Endodermal cell (in vitro differentiated cells): ENCODE results near the gene RUNX1. TPM values are rescaled to one million over a fixed set of nuclear protein-coding genes. Genes with fewer than 3 reads are reported as not detected.

ENCODE experiments used
- DNase-seq: peaks from one replicate; pipeline ENCODE4 v3.0.0-alpha.2; 2017
- H3K27ac ChIP-seq: 2 replicates; pipeline ENCODE4 v1.5.1; 2013; ENCODE audit warnings: mild to moderate bottlenecking, low read depth, low read length, moderate library complexity
- H3K27me3 ChIP-seq: 2 replicates; pipeline ENCODE4 v1.6.1; 2013; ENCODE audit warnings: mild to moderate bottlenecking, low read length, moderate library complexity; ENCODE audit not compliant: insufficient read depth, control insufficient read depth, poor library complexity, severe bottlenecking
- H3K36me3 ChIP-seq: 2 replicates; pipeline ENCODE4 v1.7.0; 2013; ENCODE audit warnings: mild to moderate bottlenecking, low read length, moderate library complexity; ENCODE audit not compliant: control insufficient read depth, insufficient read depth
- H3K4me1 ChIP-seq: one replicate; pipeline ENCODE4 v1.7.0; 2013; ENCODE audit warnings: low read length; ENCODE audit not compliant: control insufficient read depth, insufficient read depth
- H3K4me3 ChIP-seq: 2 replicates; pipeline ENCODE4 v1.5.1; 2013; ENCODE audit warnings: mild to moderate bottlenecking, low read length, moderate library complexity
- H3K9ac ChIP-seq: 2 replicates; pipeline ENCODE4 v1.6.1; 2013; ENCODE audit warnings: mild to moderate bottlenecking, low read length, moderate library complexity; ENCODE audit not compliant: poor library complexity, severe bottlenecking; ENCODE audit errors: extremely low read depth
- H3K9me3 ChIP-seq: 2 replicates; pipeline ENCODE4 v1.6.1; 2013; ENCODE audit warnings: mild to moderate bottlenecking, low read length, moderate library complexity; ENCODE audit not compliant: control insufficient read depth
- H3K27ac Mint-ChIP-seq: 2 replicates; pipeline ENCODE4 v1.8.0; 2020; ENCODE audit warnings: mixed read lengths
- H3K27me3 Mint-ChIP-seq: 2 replicates; pipeline ENCODE4 v1.8.0; 2021; ENCODE audit warnings: mild to moderate bottlenecking, mixed read lengths; ENCODE audit not compliant: insufficient read depth
- H3K36me3 Mint-ChIP-seq: 2 replicates; pipeline ENCODE4 v1.8.0; 2020; ENCODE audit warnings: low read depth, mixed read lengths
- H3K4me1 Mint-ChIP-seq: 2 replicates; pipeline ENCODE4 v1.8.0; 2020; ENCODE audit warnings: mixed read lengths
- H3K4me3 Mint-ChIP-seq: 2 replicates; pipeline ENCODE4 v1.8.0; 2020; ENCODE audit warnings: mild to moderate bottlenecking, moderate library complexity, mixed read lengths
- H3K9me3 Mint-ChIP-seq: 2 replicates; pipeline ENCODE4 v1.8.0; 2020; ENCODE audit warnings: mild to moderate bottlenecking, mixed read lengths
- WGBS, 2 experiments: methylation state at CpG; one replicate each; pipeline versions ENCODE4 v1.1.5 to v1.1.7; 2013; ENCODE audit warnings: missing lambda C conversion rate in 2 of 2, mixed read lengths in 1 of 2; ENCODE audit not compliant: insufficient coverage in 1 of 2, insufficient read length in 1 of 2; 5-methylcytosine and 5-hydroxymethylcytosine counted together
- total RNA-seq, 2 donors: library from RNA; stranded (reverse); fragmentation: NEBNext Ultra II Directional in 1 of 2; extraction: Animal tissue kit (Norgen Biotek cat#: 25700) in 1 of 2; gene quantifications; 2 replicates in 1 of 2; 3 replicates in 1 of 2; pipeline ENCODE4 v1.2.1, GENCODE V29; 2021
- TF ChIP-seq, protein P1 (sequence below): fragments of 200-600 bp; sonication (generic); conservative IDR thresholded peaks from 2 replicates; pipeline ENCODE4 v1.5.0; 2021; ENCODE audit warnings: antibody characterized with exemption, mild to moderate bottlenecking

Gene RUNX1
- total RNA-seq, 2 donors from 2014 or later = 0.31 to 2.8 TPM

DNA sequence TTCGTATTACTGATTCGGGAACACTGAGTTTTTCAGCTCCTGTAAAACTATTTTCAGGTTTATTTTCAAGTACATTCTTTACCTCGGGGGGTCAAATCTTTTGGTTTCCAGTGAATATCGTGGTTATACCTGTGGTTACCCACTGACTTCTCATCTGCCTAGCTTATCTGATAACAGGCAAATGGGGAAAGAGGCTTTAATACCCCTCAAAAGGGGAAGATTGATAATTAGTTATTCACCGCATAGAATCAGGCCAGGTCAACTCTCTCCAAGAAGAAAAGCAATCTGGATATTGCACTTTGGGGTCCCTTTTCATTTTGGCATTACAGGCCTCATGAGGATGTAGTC, 23.0 kb downstream of the RUNX1 start:
- 91 to 95% methylated on average over 4 to 5 of the region's 5 CpGs for WGBS, 2 experiments

DNA sequence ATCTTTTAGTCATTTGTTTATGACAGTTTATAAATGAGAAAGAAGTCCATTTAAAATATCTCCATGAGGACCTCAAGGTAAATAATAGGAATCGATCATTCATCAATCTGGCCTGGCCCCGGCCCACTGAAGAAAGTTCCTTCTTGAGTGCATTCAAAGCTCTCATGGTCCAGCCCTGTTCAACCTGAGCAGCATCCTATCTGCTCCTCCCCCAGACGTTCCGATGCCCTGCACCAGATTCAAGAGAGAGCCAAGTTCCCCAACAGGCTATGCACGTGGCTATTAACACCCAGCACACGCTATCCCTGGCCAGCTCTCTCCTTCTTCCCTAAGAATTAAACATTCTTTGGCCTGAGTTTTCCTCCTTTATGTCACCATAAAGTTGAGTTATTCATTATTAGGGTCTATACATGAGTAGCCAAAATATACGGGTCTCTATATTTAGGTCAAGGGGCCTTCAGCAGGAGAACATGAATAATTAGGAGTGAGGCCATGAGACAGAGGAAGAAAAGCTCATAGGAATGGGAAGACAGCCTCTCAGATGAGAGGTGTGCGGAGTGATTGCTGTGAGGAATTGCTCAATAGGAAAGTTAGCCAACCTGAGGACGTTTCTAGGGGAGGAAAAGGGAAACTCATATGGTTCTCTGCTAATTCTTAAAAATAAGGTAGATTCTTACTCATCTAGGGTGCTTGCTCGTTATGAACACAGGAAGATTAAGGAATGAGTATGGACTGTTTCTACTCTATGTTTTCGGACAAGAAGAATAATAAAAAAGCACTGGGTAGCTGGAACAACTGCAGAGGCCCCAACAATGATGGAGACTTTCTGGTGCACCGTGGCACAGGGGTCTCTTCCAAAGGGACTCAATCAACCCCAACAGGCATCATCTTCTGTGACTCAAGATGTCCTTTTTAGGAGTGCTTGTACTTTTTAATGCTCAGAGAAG, 23.6 kb downstream of the RUNX1 start:
- Histone ChIP-seq H3K9me3 (no peaks in the 10 kb centered on the region), H3K27ac (no peak overlapping the region), H3K4me3 (no peak overlapping the region), H3K9ac (no peak overlapping the region), H3K27me3 (peaks cover 36% of the 10 kb centered on the region), H3K36me3 (no peaks in the 10 kb centered on the region), H3K4me1 (no peaks in the 10 kb centered on the region)
- peaks cover 26% of the 10 kb centered on the region for H3K4me1 Mint-ChIP-seq
- no peaks in the 10 kb centered on the region for H3K36me3 Mint-ChIP-seq
- no peaks in the 10 kb centered on the region for H3K9me3 Mint-ChIP-seq
- TF ChIP-seq, protein P1, sequence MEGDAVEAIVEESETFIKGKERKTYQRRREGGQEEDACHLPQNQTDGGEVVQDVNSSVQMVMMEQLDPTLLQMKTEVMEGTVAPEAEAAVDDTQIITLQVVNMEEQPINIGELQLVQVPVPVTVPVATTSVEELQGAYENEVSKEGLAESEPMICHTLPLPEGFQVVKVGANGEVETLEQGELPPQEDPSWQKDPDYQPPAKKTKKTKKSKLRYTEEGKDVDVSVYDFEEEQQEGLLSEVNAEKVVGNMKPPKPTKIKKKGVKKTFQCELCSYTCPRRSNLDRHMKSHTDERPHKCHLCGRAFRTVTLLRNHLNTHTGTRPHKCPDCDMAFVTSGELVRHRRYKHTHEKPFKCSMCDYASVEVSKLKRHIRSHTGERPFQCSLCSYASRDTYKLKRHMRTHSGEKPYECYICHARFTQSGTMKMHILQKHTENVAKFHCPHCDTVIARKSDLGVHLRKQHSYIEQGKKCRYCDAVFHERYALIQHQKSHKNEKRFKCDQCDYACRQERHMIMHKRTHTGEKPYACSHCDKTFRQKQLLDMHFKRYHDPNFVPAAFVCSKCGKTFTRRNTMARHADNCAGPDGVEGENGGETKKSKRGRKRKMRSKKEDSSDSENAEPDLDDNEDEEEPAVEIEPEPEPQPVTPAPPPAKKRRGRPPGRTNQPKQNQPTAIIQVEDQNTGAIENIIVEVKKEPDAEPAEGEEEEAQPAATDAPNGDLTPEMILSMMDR = no peak
- WGBS, 2 experiments = 90 to 92% methylated on average over 6 to 12 of the region's 12 CpGs
- DNase-seq = peak; percentile 16
- H3K27ac Mint-ChIP-seq = no peak overlapping the region
- no peak overlapping the region for H3K4me3 Mint-ChIP-seq
- peaks cover 34% of the 10 kb centered on the region for H3K27me3 Mint-ChIP-seq

More for the DNA sequence above, 23.0 kb downstream of the RUNX1 start:
- H3K9ac ChIP-seq = no peak overlapping the region
- Mint-ChIP-seq H3K4me3 (peak overlapping the region; percentile 58), H3K27ac (no peak overlapping the region), H3K27me3 (peaks cover 34% of the 10 kb centered on the region), H3K36me3 (no peaks in the 10 kb centered on the region), H3K9me3 (no peaks in the 10 kb centered on the region), H3K4me1 (peaks cover 26% of the 10 kb centered on the region)
- H3K9me3 ChIP-seq = no peaks in the 10 kb centered on the region
- H3K4me1 ChIP-seq = no peaks in the 10 kb centered on the region
- no peaks in the 10 kb centered on the region for H3K36me3 ChIP-seq
- TF ChIP-seq, protein P1 = no peak
- peak; percentile 10 for DNase-seq
- no peak overlapping the region for H3K4me3 ChIP-seq
- peaks cover 36% of the 10 kb centered on the region for H3K27me3 ChIP-seq
- no peak overlapping the region for H3K27ac ChIP-seq

DNA sequence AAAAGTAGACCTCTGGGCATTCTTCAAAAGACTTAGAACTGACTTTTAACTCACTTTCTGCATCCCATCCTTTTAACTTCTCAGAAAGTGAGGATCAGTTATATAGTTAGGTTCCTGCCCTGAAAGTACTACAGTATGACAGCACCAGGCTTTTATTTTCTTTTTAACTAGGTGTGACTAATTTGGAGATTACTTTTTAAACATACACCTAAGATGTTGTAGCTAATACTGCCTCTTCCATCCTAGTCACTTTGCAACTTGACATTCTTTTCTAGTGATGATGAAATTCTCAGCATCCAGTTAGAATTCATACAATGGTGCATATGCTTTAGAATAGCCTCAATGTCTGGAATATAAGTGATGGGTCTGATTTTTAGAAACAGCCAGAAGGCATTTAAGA, 24.6 kb downstream of the RUNX1 start:
- no peak for DNase-seq
- no peaks in the 10 kb centered on the region for H3K9me3 Mint-ChIP-seq

More for the DNA sequence above, 24.6 kb downstream of the RUNX1 start:
- Histone ChIP-seq H3K4me1 (no peaks in the 10 kb centered on the region), H3K36me3 (no peaks in the 10 kb centered on the region), H3K27ac (no peak overlapping the region), H3K4me3 (no peak overlapping the region), H3K9me3 (no peaks in the 10 kb centered on the region), H3K27me3 (peaks cover 36% of the 10 kb centered on the region), H3K9ac (no peak overlapping the region)
- Mint-ChIP-seq H3K36me3 (no peaks in the 10 kb centered on the region), H3K27me3 (peaks cover 34% of the 10 kb centered on the region), H3K27ac (no peak overlapping the region), H3K4me3 (no peak overlapping the region), H3K4me1 (peaks cover 34% of the 10 kb centered on the region)
- TF ChIP-seq, protein P1 = no peak
